ENCODE data around the gene FGD4.

The FGD4 gene

GRCh38 chr12:32569259-32569658 lies 169.9 kb downstream of the FGD4 start:
- no peak for DNase-seq

GRCh38 chr12:32574585-32574984 lies 175.2 kb downstream of the FGD4 start:
- no peak for DNase-seq

GRCh38 chr12:32577328-32577727 lies 178.0 kb downstream of the FGD4 start:
- DNase-seq = no peak

GRCh38 chr12:32583534-32583933 lies 184.2 kb downstream of the FGD4 start:
- no peak for DNase-seq

- DNase-seq = no peak
Observed at GRCh38 chr12:32585680-32586079, 186.3 kb downstream of the FGD4 start.

GRCh38 chr12:32586390-32586789 lies 187.0 kb downstream of the FGD4 start:
- no peak for DNase-seq

- DNase-seq = no peak
Observed at GRCh38 chr12:32587581-32588495, 188.5 kb downstream of the FGD4 start.

- no peak for DNase-seq
Observed at GRCh38 chr12:32588604-32589003, 189.2 kb downstream of the FGD4 start.

GRCh38 chr12:32589165-32589865 lies 190.0 kb downstream of the FGD4 start:
- no peak for DNase-seq

- DNase-seq = no peak
Observed at GRCh38 chr12:32595251-32595650, 195.9 kb downstream of the FGD4 start.

- no peak for DNase-seq
Observed at GRCh38 chr12:32596030-32596429, 196.7 kb downstream of the FGD4 start.

- no peak for DNase-seq
Observed at GRCh38 chr12:32598688-32599087, 199.3 kb downstream of the FGD4 start.

- DNase-seq = no peak
Observed at GRCh38 chr12:32600681-32601080, 201.3 kb downstream of the FGD4 start.

GRCh38 chr12:32603071-32603470 lies 203.7 kb downstream of the FGD4 start:
- DNase-seq = no peak

- DNase-seq = no peak
Observed at GRCh38 chr12:32603858-32604257, 204.5 kb downstream of the FGD4 start.

- no peak for DNase-seq
Observed at GRCh38 chr12:32604565-32604964, 205.2 kb downstream of the FGD4 start.

- DNase-seq = no peak
Observed at GRCh38 chr12:32605326-32606095, 206.2 kb downstream of the FGD4 start.

GRCh38 chr12:32606443-32606842 lies 207.1 kb downstream of the FGD4 start:
- DNase-seq = no peak

- no peak for DNase-seq
Observed at GRCh38 chr12:32609966-32610365, 210.6 kb downstream of the FGD4 start.

GRCh38 chr12:32611986-32612385 lies 212.6 kb downstream of the FGD4 start:
- DNase-seq = no peak

GRCh38 chr12:32612658-32613614 lies 213.6 kb downstream of the FGD4 start:
- no peak for DNase-seq

GRCh38 chr12:32615441-32615840 lies 216.1 kb downstream of the FGD4 start:
- no peak for DNase-seq

All from activated CD8-positive, alpha-beta memory T cell treated with anti-CD3 and anti-CD28 coated beads, Interleukin-2, amount 50 U/mL, for 48 hours (primary cell).